GM18858 (cell line): ENCODE results near the gene UBL7.

Experiments used
- ATAC-seq: cut with Tn5 transposase; IDR thresholded peaks from one replicate; pipeline ENCODE4 v1.9.1; 2021; ENCODE audit not compliant: unreplicated experiment

Gene UBL7

DNA sequence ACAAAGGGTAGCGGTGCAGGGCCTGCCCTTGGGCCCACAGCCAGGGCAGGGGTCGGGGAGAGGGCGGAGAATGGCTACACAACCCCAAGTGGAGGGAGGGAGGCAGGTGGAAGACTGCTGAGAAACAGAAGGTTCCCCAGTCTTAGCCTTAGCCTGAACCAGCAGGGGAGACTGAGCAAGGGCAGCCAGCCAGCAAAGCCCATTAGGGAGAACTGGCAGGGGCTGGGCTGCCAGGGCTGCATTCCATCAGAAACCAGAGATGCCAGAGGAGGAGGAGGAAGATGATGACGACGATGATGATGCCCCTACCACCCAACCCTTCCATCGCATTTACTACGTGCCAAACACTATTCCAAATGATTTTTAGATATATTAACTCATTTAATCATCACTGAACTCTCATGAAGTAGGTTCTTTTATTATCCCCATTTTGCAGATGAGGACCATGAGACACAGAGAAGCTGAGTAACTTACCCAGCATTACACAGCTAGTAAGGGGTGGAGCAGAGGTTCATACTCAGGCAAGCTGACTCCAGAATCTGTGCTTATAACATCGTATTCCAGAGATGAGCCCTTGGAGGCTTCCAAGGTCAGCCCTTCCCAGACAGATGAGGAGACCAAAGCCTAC lies 35.9 kb downstream of the UBL7 start:
- ATAC-seq, result no peak

DNA sequence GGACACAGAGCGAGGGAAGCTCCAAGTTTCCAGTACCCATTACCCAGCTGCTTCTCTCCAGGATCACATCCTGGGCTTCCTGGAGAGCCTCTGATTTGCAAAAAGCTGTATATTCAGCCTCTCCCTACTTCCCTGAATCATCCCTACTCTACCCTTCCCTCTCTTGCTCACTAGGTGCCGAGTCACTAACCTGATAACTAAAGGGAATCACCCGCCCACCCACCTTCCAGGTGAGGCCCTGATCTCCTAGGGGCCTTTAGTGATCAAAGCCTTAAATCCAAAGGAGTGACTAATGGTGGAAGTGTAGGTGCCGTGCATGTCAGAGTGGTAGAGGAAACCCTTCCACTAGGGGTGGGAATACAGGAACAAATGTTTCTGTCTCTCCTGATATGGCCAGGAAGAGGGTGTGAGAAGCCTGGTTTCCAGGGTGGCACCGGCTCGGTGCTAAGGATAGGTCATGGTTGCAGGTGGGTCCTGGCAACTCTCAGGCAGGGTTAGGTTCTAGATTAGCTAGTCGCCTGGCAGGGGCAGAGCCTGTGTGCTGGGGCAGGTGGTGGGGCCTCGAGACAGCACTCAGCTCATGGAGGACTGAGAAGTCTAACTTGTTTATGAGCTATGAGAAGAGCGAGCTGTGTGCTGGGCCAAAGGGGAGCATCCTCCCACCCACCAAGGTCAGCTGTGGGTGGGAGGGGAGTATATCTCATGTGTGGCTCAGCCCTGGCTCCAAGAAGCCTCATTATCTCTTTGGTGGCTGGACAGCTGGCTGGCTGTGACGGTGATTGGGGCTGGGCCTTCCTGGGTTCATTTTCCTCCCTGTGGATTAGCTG lies 37.3 kb downstream of the UBL7 start:
- ATAC-seq, result no peak

DNA sequence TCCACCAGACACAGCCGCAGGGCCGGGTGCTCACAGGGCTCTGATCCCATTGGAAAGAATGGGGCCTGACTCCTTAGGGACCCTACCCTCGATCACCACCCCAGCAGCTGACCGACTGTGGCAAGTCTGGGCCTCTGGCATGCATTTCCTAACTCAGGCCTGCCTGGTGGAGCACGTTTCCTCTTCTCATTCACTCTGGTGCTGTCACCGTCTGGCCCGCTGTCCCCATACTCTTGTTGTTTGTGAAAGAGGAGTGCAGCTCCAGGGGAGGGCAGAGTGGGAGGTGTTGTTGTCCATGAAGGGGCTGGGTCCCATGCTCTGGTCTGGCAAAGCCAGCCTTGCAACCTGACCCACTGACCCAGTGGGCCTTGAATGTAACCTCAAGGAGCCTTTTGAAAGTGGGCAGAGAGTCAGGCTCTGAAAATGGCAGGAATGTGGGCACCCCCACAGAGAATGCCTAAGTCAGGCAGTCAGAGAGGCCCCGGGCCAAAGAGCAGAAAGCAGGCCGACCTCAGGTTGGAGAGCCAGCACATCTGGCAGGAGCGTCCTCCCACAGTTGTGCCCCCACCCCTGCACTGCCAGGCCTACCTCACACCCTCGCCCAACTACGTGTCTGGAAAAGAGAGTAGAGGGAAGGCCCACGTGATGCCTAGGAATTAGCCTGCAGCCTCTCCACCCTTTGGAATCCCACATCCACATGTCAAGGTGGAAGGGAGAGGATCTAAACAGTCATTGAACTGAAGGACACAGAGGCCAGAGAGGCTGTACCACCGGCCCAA lies 38.1 kb downstream of the UBL7 start:
- no peak for ATAC-seq

DNA sequence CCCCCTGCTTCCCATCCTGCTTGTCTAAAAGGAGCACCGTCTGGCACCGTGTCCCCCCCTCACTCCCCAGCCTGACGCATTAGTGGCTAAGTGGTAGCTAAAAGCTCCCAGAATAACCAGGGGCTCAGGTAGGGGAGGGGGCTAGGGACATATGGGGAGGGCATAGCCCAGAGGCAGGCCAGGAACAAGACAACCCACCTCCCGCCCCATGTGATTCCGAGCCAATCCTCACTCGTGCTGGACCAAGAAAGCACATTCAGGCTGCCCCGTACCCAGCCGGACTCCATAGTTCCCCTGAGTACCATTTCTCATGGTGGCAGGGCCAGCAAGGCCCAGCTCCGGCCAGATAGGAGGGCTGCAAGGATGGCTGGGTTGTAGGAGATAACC lies 38.7 kb downstream of the UBL7 start:
- no peak for ATAC-seq

DNA sequence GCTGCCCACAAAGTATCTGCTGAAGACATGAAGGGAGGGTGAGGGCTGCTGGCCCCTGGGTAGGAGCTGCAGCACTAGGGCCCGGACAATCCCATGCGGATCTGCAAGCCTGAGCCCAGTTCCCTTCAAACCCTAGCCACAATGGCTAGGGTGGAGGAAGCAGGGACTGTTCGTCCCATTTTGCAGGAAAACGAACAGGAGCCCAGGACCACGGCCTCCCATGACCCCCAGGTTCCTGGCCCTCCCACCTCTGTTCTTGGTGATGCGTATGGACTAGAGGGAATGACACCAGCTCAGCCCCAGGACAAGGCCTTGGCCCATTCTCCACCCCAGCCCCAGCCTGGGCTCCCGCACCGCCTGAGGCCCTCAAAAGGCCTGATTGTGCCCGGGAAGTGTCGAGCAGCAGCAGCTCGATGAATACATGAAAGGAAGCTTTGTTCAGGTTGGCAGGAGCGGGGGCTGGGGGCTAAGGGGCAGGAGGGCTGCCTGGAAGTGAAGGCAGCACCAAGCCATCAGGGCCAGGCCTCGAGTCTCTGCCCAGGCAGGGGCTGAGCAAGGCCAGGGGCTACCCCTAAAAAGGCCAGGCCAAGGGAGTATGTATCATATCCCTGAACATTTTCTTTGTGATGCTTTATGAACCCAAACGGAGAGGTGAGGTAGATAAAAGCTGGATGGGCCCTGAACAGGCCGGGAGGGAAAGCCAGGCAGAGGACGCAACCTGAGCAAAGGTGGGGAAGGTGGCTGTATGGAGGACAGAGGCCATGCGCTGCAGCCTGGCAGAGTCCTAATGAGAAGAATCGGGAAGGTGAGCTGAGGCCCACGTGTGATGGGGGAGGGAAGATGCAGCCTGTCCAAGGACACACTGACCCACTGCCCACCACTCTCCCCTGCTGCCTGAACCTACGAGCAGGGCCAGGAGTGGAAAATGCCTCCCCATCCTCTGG lies 39.4 kb downstream of the UBL7 start:
- no peak for ATAC-seq

DNA sequence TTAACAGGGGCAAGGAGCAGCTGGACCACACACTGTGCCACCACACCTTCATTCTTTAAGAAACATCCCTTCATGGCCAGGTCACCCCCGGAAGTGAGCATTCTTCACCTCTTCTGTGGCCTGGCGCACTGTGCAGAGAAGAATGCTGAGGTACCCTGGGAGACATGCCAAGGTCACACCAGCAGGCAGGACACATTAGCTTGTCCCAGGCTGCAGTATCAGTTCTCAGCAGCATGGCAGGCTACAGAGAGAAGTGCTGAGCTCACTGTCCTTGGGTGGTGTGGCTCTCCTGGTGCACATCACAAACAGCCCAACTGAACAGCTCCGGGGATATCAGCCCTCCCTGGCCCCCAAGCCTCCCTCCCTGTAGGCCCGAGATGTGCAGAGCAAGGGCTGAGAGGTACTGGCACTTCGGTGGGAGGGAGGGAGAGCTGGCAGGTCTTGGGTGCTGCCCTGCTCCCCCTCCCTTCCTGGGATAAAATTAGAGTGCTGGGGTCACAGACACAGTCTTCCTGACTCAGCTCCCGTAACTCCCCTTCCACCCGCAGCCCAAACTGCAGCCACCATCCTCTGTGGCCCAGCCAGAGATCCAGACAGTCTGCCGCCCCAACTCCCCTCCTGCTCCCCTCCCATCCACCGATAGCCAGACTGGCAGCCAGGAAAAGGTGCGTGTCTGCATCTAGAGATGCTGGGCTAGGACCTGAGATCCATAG lies 40.6 kb downstream of the UBL7 start:
- no peak for ATAC-seq

DNA sequence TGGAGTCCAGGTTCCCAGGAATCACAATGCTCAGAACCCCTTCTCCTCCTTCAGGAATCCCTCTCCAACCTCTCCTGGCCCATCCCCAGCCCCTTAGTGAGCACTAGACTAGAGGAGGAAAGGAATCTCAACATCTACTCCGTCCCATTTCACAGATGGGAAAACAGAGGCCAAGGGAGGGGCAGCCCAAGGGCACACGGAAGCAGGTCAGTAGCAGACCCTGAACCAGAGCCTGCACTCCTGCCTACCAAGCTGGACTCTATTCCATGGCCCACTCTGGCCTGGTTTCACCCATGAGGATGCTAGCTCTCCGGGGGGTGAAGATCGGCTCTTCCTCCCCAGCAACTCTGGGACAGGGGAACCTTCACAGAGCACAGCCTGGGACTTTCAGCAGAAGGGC lies 41.5 kb downstream of the UBL7 start:
- no peak for ATAC-seq

DNA sequence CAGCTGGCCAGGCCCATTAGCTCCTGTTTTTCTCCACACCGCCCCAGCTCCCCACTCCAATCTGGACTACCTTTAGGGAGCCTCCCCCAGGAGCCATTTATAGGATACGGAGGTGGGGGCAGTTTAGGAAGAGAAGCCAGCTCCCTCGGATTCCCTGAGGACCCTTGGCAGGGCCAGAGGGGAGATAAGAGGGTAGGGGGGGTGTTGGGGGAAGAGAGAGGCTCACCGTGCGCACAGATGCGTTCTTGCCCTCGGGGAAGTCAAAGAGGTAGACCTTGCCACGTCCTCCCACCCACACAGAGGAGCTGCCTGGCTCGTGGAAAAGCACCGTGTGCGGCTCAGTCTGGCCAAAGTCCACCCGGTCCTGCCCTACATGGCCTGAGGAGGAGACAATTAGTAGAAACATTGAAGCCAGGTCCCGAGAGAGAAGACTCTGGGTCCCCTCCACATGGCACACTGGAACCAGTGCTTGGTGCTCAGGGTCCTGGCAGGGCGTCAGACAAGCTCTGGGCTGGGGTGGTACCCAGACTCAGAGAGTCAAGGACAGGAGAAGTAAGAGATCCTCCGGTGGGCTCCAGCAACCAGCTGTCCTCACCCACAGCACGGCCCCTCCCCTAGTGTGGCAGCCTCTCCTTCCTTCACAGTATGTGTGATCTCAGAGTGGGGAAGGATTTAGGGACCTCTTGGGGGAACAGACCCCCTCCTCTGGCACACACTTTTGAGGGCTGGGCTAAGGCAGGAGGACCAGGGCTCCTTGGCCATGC lies 42.2 kb downstream of the UBL7 start:
- ATAC-seq, result no peak

DNA sequence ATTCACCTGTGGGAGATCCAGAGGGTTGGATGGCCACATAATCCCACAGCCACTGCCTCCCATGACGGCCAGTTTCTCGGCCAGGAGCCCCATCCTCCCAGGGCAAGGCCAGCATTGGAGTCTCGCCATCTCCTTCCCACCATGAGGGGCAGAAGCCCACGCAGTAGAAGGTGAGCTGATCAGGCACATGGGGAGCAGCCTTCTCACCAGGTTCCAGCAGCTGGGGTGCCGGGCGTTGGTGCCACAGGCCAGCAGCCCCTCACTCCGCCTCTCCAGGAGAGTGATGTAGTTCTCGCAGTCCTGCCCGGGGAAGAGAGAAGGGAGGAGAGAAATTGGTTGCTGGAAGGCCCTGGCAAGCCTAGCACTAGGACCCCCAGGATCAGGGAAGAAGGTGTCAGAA lies 43.3 kb downstream of the UBL7 start:
- ATAC-seq, result no peak

DNA sequence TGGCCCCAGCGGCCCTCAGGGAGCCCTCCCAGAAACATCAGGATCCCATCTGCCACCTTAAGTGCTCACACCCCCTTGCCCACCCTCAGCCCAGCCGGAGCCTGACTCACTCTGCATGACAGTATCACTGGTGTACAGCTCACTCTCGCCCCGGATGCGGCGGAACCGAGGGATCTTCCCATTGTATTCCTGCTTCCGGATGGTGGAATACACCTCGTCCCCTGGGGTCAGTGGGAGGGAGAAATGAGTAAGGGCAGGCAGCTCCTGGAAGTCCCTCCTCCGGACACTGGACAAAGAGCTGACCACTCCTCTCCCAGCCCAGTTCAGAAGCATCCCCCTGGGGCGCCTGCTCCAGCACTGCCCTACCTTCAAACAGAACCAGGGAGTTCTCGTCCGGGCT lies 43.7 kb downstream of the UBL7 start:
- no peak for ATAC-seq

DNA sequence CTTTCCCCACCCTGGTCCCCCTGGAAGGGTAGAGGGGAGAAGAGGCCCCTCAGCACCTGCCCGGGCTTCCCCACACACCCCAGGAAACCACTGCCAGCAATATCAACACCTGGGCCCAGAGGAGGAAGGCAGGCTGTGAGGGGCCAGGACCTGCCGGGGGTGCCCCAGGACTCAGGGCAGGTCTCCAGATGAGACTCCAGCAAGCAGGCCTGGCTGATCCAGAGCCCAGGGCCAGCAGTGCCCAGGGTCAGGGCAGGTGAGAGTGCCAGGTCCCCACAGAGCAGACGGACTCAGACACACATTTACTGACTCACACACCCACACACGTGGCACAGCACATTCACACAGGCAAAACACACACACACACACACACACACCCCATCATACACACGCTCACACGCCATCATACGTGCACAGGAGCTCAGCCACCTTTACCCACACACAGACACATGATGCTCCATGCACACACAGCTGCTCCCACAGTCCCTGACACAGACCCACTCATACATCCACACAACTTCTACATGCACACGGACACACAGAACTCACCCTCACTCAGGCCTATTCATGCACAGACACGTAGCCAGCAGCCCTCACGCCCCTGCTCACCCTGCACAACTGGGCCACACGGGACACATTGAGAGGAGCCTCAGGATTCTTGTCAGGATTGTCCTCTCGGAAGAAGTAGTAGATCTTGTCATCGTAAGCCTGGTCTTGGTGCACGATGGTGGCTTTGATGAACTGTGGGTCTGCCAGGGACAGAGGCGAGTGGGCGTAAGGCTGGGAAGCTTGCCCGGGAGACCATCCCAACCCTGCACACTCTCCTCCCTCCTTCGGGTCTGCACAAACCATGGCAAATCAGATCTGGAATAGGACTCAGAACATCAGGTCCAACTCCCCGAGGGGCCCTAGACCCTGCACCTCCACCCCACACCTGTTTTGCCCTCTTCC lies 44.7 kb downstream of the UBL7 start:
- ATAC-seq, result no peak

DNA sequence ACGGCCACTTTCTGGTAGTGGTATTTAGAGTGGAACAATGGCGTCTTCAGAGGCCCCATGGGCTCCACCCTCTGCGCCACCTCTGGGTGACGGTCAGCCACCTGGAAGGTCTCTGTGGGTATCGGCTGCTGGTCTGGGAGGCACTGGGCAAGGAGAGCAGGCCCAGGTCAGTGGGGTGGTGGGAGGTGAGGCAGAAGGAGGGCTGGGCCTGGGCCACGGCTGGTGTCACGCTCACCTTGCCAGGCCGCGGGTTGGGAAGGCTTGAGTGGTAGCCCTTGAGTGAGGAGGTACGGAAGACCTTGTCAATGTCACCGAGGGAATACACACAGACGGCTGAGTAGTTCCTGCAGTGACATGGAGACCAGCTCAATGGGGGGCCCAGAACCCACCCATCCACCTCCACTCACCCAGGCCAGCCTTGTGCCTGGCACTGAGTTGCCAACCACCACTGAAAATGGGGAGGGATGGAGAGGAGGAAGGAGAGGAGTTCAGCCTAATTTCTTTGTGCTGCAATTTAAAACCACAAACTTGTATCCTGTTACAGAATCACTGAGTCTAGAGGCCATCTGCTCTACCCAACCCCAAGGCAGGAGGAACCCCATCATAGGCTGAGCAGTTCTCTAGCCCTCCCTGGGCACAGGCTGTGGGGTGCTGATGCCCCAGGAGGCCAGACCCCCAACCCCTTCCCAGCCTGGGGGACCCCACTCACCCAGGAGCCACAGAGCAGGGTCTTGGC lies 46.2 kb downstream of the UBL7 start:
- no peak for ATAC-seq

DNA sequence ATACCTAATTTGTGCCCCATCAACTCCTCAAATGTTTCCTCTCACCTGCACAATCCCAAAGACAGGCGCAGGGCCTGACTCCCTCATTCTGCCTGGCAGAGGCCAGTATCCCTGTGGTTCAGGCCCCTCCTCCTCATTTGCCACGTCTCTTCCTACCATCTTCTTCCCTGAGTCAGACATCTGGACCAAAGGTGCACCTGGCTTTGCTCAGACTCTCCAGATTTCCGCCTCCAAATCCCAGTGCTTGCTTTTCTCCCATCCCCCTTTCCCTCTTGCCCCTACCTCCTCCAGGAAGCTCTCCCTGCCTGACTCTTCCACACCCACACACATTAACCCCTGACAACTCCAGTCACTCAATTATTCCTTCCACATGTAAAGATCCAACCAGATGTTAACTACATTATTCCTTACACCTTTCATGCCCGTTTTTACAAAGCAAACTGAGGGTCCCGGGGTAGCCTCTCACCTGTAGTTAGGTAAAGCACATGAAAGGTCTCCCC lies 46.8 kb downstream of the UBL7 start:
- ATAC-seq, result no peak

DNA sequence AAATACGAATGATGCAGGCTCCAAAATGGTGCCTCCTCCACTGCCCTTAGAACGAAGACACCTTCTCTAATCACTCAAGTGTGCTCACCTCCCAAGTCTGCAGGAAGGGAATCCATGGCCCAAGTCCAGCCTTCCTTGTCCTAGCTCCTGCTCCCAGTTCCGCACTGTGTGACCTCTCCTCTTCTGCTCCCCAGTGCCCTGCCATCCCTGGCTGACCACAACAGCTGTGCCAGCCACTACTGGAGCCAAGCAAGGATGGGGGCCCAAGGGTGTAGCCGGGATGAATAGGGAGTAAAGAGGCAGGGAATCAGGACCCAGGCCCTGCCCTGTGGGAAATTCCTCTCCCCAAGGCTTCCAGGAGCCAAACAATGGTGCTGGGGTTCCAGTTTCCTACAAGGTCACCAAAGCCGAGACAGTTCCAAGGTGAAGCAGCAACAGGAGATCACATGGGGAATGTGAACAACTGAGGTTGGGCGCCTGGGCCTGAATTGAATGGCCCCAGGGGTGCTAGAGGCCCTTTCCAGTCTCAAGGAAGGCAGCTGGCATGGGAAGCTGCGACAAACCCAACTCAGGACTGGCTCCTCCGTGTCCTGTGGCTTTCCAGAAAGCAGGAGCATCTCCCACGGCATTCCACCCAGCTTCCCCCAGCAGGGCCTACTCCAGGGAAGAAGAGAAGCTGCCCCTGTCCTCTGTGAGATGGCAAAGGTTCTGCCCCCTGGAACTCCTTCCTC lies 47.4 kb downstream of the UBL7 start:
- no peak for ATAC-seq

DNA sequence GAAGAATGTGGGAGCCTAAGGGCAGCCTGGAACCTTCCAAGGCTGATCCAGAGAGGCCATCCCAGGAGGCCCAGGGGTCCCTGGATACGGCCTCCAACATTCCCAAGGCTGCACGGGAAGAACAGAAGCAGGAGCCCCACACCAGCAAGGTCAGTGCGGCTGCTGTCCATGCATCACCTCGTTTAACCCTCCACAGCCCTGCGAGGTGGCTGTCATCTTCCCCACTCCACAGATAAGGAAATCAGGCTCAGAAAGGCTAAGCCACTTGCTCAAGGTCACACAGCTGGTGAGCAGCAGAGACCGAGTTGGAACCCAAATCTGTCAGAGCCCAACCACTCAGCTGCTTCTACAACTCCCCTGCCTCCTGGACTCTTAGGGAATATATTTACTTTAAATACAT lies 48.8 kb downstream of the UBL7 start:
- ATAC-seq, result no peak

DNA sequence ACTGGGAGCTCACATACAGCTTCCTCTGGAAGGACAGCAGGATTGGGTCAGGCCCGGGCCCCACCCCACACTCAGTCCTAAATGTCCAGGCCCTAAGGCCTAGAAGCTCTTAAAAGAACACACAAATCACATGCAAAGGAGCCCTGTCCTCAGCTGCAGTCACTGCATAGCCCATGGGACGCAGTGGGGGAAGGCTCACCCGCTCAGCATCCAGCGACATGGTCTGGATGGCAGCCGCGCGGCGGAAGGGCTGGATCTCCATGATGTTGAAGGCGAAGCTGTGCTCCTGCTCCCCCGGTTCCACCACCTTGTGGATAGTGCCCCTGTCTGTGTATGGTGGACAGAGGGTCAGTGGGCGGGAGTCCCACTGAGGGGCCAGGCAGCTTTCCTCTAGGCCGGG lies 49.3 kb downstream of the UBL7 start:
- no peak for ATAC-seq

DNA sequence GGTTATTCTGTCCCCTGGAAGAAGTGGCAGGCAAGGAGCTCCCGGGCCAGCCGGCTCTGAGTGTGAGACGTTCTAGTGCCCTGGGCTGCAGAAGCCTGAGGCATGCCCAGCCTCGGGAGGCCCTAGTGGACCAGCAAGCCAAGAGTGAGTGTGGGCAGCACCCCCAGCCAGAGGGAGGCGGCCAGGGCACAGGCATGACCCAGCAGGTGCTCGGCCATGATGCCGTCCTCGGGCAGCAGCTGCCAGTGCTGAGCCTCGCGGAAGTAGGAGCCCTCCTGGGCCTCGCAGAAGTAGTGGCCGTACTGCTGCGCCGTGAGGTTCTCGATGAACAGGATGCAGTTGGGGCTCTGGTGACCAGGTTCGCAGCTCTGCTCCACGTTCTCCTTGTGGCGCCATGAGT lies 50.5 kb downstream of the UBL7 start:
- no peak for ATAC-seq
